Stimulated activated CD4-positive, alpha-beta T cell treated with anti-CD3 and anti-CD28 coated beads, Interleukin-4, amount 100 ng/mL, for 48 hours (primary cell): ENCODE data around the gene COA7.

Source experiments
- DNase-seq, 2 donors: peaks; one replicate each; pipeline ENCODE4 v3.0.0-alpha.2; 2020; ENCODE audit warnings: low read depth in 2 of 2

COA7 gene

GRCh38 chr1:52669696-52670095 lies 28.5 kb downstream of the COA7 start:
- no peak for DNase-seq

GRCh38 chr1:52668711-52669110 lies 29.4 kb downstream of the COA7 start:
- DNase-seq, result no peak

- no peak for DNase-seq
Measured at GRCh38 chr1:52667984-52668383, 30.2 kb downstream of the COA7 start.

- DNase-seq, result no peak
Measured at GRCh38 chr1:52667290-52667689, 30.9 kb downstream of the COA7 start.

- no peak for DNase-seq
Measured at GRCh38 chr1:52665006-52665941, 32.9 kb downstream of the COA7 start.

- no peak for DNase-seq
Measured at GRCh38 chr1:52663716-52664115, 34.4 kb downstream of the COA7 start.

- DNase-seq, result no peak
Measured at GRCh38 chr1:52662645-52663313, 35.4 kb downstream of the COA7 start.

GRCh38 chr1:52660807-52661206 lies 37.3 kb downstream of the COA7 start:
- no peak for DNase-seq

- DNase-seq, result no peak
Measured at GRCh38 chr1:52659851-52660596, 38.1 kb downstream of the COA7 start.

- peak in 1 of 2 donors; percentile 6 for DNase-seq
Measured at GRCh38 chr1:52659356-52659755, 38.8 kb downstream of the COA7 start.

GRCh38 chr1:52658795-52659194 lies 39.4 kb downstream of the COA7 start:
- DNase-seq, result no peak

GRCh38 chr1:52657702-52658101 lies 40.4 kb downstream of the COA7 start:
- no peak for DNase-seq

- no peak for DNase-seq
Measured at GRCh38 chr1:52654063-52654462, 44.1 kb downstream of the COA7 start.

GRCh38 chr1:52653207-52653849 lies 44.8 kb downstream of the COA7 start:
- no peak for DNase-seq

- no peak for DNase-seq
Measured at GRCh38 chr1:52651904-52652303, 46.2 kb downstream of the COA7 start.

- no peak for DNase-seq
Measured at GRCh38 chr1:52645261-52645660, 52.9 kb downstream of the COA7 start.

- no peak for DNase-seq
Measured at GRCh38 chr1:52641307-52641706, 56.8 kb downstream of the COA7 start.

- DNase-seq, result no peak
Measured at GRCh38 chr1:52640697-52641096, 57.5 kb downstream of the COA7 start.

GRCh38 chr1:52637946-52638345 lies 60.2 kb downstream of the COA7 start:
- DNase-seq, result no peak

- DNase-seq, result no peak
Measured at GRCh38 chr1:52636721-52637695, 61.1 kb downstream of the COA7 start.
